NCI-H510A treated with DMSO at 0.1 percent for 48 hours (cell line): Measurements from ENCODE around the gene HGFAC.

ENCODE experiments used
- DNase-seq: peaks from one replicate; lab custom pipeline; 2025; lab: John Stamatoyannopoulos, UW

The HGFAC gene

DNA sequence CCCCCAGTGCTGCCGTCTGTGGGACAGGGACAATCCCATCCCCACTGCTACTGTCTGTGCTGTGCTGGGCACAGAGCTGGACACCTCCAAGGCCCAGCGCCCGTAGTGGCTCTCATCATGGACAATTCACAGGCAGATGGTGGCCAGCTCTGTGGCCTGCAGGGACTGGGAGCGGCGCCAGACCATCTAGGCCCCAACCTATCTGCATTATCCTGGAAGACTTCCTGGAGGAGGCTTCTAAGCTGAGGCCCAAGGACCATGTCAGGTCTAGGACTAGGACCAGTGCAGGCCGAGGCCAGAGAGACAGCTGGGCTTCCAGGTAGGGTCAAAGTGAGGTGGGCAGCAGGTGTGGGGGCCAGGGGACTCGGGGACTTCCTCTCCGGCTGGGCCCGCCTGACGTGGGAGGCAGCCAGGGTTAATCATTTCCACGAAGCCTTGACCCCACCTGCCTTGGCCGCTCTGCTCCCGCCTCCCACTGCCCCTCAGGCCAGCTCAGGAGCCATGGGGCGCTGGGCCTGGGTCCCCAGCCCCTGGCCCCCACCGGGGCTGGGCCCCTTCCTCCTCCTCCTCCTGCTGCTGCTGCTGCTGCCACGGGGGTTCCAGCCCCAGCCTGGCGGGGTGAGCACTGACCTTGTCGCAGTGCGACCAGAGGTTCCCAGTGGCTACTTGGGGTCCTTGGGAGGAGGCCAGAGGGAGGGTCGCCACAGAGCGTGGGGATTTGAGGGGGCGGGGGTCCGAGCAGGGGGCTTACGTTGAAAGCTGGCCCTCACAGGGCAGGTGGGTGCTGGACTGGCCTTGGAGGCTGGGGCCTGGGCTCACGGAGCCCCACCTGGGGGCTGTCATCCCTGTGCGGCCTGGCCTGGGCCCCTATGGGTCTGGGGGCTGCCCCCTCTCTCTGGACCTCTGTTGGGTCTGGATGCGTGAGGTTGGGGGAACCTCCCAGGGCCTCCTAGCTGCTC, at the start of gene HGFAC:
Gene HGFAC (plus strand): TSS at position 468 of the 959 bp plus-strand sequence. CDS start 34 bp downstream, at position 502.
- DNase-seq = no peak

GRCh38 chr4:3392321-3392720, 49.4 kb upstream of the HGFAC start:
- no peak for DNase-seq

- no peak for DNase-seq
Observed at GRCh38 chr4:3393171-3393570, 48.6 kb upstream of the HGFAC start.

- no peak for DNase-seq
Observed at GRCh38 chr4:3396600-3396999, 45.2 kb upstream of the HGFAC start.

GRCh38 chr4:3397128-3397527, 44.6 kb upstream of the HGFAC start:
- no peak for DNase-seq

GRCh38 chr4:3399277-3400194, 42.2 kb upstream of the HGFAC start:
- no peak for DNase-seq

- DNase-seq = no peak
Observed at GRCh38 chr4:3401436-3402171, 40.2 kb upstream of the HGFAC start.

DNA sequence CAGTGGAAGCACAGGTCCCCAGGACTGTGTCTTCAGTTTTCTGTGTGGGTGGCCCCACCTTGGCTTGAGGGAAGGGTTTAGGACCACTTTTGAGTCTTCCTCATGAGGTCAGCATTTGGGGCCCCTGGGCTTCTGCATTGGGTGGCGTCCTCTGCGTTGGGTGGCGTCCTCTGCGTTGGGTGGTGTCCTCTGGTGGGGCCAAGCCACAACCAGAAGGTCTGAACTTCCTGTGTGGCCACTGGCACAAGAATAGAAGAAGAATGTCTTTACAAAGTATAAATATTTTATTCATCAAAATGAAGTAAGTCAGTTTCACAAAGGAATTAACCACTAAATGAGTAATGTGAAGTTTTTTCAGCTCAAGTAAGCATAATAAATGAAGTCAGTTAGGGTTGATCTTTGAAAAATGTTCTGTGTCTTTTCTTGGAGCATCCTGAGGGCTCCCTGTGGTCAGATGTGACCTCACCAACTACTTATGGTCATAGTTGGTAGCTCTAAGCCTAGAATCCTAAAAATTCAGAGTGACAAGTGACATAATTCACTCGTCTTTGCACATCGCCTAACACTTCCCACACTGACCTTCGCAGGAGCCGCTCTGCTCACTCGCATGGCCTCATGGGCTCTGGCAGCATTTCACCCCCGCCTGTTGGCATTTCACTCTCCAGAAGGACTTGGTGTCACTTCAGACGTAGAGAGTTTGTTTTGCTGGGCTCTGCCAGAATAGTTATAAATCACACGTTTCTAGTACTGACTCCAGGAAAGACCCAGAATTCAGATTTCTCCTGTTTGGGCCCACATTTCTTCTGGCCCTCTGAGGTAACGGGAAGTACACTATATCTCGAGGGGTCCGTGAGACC, 39.0 kb upstream of the HGFAC start:
- DNase-seq = no peak

DNA sequence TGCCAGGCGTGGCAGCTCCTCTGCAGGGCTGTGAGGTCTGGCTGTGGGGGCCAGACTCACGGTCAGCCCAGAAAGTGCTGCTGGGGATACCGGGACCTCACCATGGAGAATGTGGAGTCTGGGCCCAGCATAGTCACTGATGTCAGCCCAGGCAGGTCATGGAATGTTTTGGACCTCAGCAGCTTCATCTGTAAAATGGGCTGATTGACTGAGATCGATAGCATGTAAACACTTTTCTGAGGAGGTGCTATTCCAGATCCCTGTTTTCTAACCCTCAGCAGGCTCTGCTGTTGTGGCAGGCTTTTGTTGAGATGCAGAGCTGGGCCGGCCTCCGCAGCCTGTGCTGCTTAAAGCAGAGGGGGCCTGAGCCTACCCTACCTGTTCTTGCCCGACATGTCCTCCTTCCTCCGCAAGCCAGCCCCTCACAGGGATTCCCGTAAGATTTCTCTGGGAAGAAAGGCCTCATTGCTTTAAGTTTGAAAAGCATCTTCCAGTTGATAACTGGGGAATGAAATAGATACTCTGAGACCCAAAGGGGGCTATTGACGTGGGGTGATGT, 38.3 kb upstream of the HGFAC start:
- no peak for DNase-seq

DNA sequence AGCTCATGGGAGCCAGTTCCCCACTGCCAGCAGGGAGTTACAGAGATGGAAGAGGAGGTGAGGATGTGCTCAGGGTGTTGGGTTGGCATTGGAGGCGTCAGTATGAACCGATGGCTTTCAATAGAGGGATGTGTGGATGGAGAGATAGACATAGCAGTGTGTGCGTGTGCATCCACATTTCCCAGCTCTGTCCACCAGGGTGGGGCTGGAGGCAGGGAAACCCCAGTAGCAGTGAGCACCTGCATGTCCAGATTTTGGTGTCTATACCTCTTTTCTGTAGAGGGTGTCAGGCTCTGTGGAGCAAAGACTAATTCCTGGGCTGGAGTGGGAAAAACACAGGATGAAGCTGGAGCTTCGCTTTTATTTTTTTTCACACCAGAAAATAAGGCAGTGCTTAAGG, 37.2 kb upstream of the HGFAC start:
- DNase-seq = no peak

DNA sequence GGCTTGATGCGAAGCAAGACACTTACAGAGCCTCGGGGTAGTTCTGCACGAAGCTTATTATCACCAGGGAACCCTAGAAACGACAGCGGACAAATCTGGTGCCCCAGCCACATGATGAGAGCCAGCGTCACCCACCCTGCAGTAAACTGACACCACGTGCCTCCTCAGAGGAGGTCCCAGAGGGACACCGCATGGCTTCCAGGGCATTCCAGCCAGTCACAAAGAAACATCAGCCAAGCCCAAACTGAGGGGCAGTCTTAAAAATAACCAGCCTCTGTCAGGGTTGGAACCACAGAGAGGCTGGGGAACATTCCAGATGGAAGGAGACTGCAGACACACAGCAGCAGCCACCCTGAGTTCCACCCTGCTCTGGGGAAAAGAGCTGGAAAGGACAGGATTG, 36.6 kb upstream of the HGFAC start:
- no peak for DNase-seq

- no peak for DNase-seq
Observed at GRCh38 chr4:3406021-3406420, 35.7 kb upstream of the HGFAC start.

GRCh38 chr4:3406431-3406830, 35.3 kb upstream of the HGFAC start:
- DNase-seq = no peak

DNA sequence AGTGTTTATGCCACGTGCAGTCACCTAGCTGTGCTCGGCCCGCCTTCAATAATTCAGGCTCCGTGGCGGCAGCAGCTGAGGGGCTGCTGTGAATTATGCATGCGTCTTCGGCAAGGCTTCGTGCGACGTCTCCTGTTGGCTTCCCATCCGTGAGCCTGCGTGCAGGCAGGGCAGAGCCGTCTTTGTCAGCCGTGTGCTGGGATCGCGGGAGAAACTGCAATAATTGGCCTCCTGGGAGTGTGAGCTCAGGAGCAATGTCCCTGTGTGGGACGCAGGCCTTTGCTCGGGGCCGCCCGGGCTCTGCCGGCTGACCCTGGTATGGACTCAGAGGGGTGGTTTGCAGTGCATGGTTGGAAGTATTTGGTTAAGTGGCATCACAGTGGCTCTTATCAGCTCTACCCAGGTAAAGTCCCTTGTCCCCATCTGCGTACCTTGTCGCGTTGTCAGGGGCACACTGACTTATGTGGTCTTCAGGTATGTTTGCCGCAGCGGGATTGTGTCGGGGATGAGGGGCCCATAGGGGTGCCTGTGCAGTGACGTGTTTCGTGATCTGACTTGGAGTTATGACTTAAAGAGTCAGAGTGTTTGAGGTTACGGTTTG, 34.5 kb upstream of the HGFAC start:
- DNase-seq = no peak

DNA sequence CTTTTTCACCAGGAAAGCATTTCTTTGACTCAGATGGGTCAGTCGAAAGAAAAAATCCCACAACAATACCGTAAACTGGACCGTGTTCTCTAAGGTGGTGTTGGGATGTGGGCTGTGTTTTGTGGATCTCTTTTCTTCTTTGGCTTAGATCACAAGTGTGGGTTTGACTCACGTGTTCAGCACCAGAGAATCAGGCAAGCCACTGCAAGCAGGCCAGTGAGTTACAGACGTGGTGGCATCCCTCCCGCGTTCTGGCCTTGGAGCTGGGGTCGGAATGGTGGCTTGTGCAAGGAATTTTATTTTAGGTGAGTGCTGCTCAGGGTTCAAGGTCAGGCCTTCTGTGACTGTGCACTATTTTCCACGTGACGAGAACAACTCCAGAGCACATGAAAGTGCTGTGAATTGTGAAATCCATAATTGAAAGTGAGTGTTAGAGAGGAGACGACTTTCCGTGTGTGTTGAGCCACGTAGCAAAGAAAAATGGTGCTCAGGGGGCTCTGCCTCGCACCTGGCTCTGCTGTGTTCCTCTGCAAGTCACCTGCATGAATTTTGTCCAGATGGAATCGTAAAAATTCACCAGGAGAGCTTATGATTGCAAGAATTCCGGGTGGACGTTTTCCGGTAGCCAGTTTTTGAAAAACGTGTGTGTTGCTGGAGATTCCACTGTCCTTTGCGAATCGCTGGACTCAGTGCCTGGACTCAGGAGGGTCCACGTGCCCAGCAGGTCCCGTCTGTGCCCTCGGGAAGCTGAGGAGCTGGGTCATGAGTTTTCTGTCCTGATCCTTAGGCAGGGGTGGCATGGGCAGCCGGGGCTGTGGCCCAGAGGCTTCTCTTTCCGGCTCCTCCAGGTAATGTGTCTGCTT, 33.6 kb upstream of the HGFAC start:
- DNase-seq = no peak

DNA sequence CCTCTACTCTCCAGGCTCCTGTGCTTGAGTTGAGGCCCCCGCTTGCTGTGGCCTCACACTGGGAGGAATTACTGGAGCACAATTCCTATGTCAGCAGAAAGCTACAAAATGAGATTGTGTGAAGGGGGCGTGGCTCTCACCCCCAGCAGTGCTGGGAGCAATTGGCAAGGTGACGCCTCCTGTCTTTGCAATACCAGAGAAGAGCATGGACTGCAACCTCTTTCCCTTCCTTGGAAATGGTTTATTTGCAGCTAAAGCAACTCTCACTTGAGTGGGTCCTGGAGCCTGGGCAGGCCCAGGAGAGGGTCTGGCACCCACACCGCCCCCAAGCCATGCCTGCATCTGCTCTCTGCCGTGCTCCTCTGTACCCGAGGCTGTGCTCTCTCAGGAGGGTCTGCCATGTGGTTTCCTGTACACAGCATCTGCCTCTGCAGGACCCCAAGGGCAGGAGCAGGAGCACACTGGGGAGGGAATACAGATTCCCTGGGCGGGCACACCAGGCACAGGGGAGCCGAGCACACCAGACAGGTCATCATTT, 32.9 kb upstream of the HGFAC start:
- DNase-seq = no peak

DNA sequence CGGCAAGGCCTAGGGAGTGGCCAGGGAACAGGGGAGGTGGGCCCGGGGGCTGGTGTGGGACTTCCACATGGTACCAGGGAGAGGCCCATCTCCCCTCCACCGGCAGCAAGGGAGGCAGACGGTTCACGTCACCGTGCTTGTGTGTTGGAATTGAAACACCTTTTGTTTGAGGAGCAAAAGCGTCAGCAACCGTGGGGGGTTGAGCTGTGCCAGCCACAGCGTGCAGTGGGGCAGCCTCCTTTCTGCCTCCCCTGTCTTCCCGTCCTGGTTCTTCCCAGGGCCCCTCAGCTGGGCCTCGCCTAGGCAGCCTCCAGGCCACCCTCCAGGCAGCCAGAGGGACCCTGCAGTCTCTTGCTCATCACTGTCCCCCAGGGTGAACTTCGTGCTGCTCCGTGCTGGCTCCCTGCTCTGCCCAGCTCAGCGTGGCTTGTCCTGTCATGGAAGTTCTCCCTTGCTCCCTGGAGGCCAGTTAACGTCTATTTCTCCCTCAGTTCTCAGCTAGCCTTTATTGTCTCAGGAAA, 32.1 kb upstream of the HGFAC start:
- no peak for DNase-seq

DNA sequence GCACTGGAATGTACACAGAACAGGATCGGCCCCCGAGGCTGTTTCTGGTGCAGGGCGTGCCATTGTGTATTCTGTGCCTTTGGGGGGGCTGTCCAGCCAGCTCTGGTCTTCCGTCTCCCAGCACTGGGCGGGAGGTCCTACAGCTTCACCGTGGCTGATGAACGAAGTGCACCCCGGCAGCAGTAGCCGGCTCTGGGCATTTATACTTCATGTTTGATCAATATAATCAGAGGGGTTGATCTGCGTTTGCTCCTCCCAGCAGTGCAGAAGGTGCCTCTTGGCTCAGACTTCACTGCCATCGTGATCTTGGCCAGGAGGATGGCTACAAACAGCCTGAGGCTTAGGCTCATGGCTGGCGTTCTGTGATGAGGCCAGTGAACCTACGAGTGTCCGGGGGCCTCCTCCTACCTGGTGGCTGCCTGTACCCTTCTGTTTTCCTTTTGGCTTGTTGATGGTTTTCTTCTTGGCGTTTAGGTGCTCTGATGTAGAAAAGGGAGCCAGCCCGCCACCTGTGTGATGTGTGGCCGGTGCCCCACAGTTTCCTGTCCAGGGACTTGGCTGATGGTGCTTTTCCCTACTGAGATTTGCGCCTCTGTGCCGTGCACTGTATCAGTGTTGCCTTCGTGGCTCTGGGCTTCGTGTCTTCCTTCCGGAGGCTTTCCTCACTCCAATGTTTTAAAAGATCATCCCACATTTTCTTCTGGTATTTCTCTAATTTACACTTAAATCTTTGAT, 31.2 kb upstream of the HGFAC start:
- DNase-seq = no peak
